Endothelial cell of umbilical vein (primary cell): ENCODE results near the gene SPATA2L. TPM values are rescaled to one million over a fixed set of nuclear protein-coding genes. Genes with fewer than 3 reads are reported as not detected.

ENCODE experiments used
- BruUV-seq: library from RNA; stranded (reverse); fragments of 400-500 nt; replicated peaks from 2 replicates; lab custom pipeline; 2021; lab: Mats Ljungman, UMichigan
- CTCF ChIA-PET: fragments of 300-600, 350-600 bp; sonication (Branson Sonifier 250); formaldehyde crosslinking; loops from one replicate; lab custom pipeline; 2021; ENCODE audit warnings: antibody characterized with exemption, inconsistent platforms; lab: Charles Lee
- POLR2A ChIA-PET: fragments of 300-600, 350-600 bp; sonication (Branson Sonifier 250); formaldehyde crosslinking; loops from one replicate; lab custom pipeline; 2021; ENCODE audit warnings: antibody characterized with exemption, inconsistent platforms; lab: Charles Lee
- DNase-seq: peaks from one replicate; pipeline ENCODE4 v3.0.0-alpha.2; 2011; ENCODE audit warnings: low read depth, low spot score
- FAIRE-seq: peaks from 2 replicates; lab custom pipeline; 2011; peaks lifted over from hg19 to GRCh38; lab: Jason Lieb, UNC
- H2AFZ ChIP-seq: 2 replicates; pipeline ENCODE4 v1.6.0; 2012; ENCODE audit warnings: low read depth, low read length, control low read depth, inconsistent platforms
- H3K27ac ChIP-seq: 2 replicates; pipeline ENCODE4 v1.5.1; 2011; ENCODE audit warnings: low read depth, mild to moderate bottlenecking, control low read depth, low read length, moderate library complexity; ENCODE audit not compliant: insufficient read depth
- H3K27me3 ChIP-seq, 2 experiments: 2 replicates each; pipeline versions ENCODE4 v1.6.0 to v1.6.1; 2011; ENCODE audit warnings: low read length in 2 of 2, mixed read lengths in 1 of 2; ENCODE audit not compliant: control insufficient read depth in 2 of 2, insufficient read depth in 2 of 2
- H3K36me3 ChIP-seq, 2 experiments: 2 replicates in 1 of 2; 3 replicates in 1 of 2; pipeline ENCODE4 v1.5.1; 2011; ENCODE audit warnings: low read length in 2 of 2, mild to moderate bottlenecking in 1 of 2, moderate library complexity in 1 of 2; ENCODE audit not compliant: control insufficient read depth in 2 of 2, insufficient read depth in 2 of 2; ENCODE audit errors: extremely low read depth in 1 of 2
- H3K4me1 ChIP-seq: 3 replicates; pipeline ENCODE4 v1.5.1; 2011; ENCODE audit warnings: mild to moderate bottlenecking, low read length; ENCODE audit not compliant: control insufficient read depth, insufficient read depth; ENCODE audit errors: extremely low read depth
- H3K4me2 ChIP-seq: 2 replicates; pipeline ENCODE4 v1.6.1; 2011; ENCODE audit warnings: low read length, control low read depth, mixed read lengths; ENCODE audit not compliant: insufficient read depth
- H3K4me3 ChIP-seq, 3 experiments: fragments of 200-600 bp in 1 of 3; sonication (generic), shearing (Covaris generic) in 1 of 3; replicated peaks in 1 of 3; 2 replicates each; pipeline ENCODE4 v1.5.1; 2011 to 2016; ENCODE audit warnings: control low read depth in 3 of 3, low read length in 3 of 3, mild to moderate bottlenecking in 2 of 3, inconsistent platforms in 1 of 3, low read depth in 1 of 3, moderate library complexity in 1 of 3; ENCODE audit not compliant: insufficient read depth in 1 of 3
- H3K79me2 ChIP-seq: 2 replicates; pipeline ENCODE4 v1.6.0; 2012; ENCODE audit warnings: low read length, inconsistent platforms; ENCODE audit not compliant: control insufficient read depth, insufficient read depth
- H3K9ac ChIP-seq: replicated peaks from 2 replicates; pipeline ENCODE3; 2011; ENCODE audit warnings: low read length, control low read depth; ENCODE audit not compliant: insufficient read depth; ENCODE audit errors: extremely low read depth
- H3K9me1 ChIP-seq: replicated peaks from 3 replicates; pipeline ENCODE4 v1.6.0; 2011; ENCODE audit warnings: mild to moderate bottlenecking, low read length; ENCODE audit not compliant: control insufficient read depth, insufficient read depth; ENCODE audit errors: extremely low read depth
- H3K9me3 ChIP-seq: replicated peaks from 2 replicates; pipeline ENCODE4 v1.5.1; 2012; ENCODE audit warnings: low read length, inconsistent platforms; ENCODE audit not compliant: control insufficient read depth, insufficient read depth
- H4K20me1 ChIP-seq: replicated peaks from 2 replicates; pipeline ENCODE3; 2011; ENCODE audit warnings: mild to moderate bottlenecking, low read length; ENCODE audit not compliant: control insufficient read depth, insufficient read depth; ENCODE audit errors: extremely low read depth
- CTCF ChIP-seq, 2 donors: IDR thresholded peaks; 1 replicate in 1 of 2; 2 replicates in 1 of 2; pipeline ENCODE4 v1.5.1; 2011; ENCODE audit warnings: low read length in 2 of 2, mild to moderate bottlenecking in 2 of 2, moderate library complexity in 2 of 2, control low read depth in 1 of 2, inconsistent platforms in 1 of 2, low read depth in 1 of 2; ENCODE audit not compliant: insufficient read depth in 1 of 2; ENCODE audit errors: extremely low read depth in 1 of 2
- EZH2 ChIP-seq: IDR thresholded peaks from 2 replicates; pipeline ENCODE4 v1.6.1; 2012; ENCODE audit warnings: borderline replicate concordance, low read depth, mild to moderate bottlenecking, moderate library complexity, low read length, inconsistent platforms; ENCODE audit not compliant: severe bottlenecking
- FOS ChIP-seq: IDR thresholded peaks from 2 replicates; pipeline ENCODE4 v1.6.1; 2011; ENCODE audit warnings: mild to moderate bottlenecking, low read length, moderate library complexity, borderline replicate concordance; ENCODE audit not compliant: insufficient read depth
- GATA2 ChIP-seq: IDR thresholded peaks from 2 replicates; pipeline ENCODE4 v1.7.0; 2011; ENCODE audit warnings: low read depth, mild to moderate bottlenecking, moderate library complexity, mixed read lengths, low read length; ENCODE audit not compliant: insufficient read length, insufficient read depth
- JUN ChIP-seq: IDR thresholded peaks from 2 replicates; pipeline ENCODE4 v1.6.1; 2011; ENCODE audit warnings: borderline replicate concordance, low read depth; ENCODE audit not compliant: insufficient read length, insufficient read depth
- MYC ChIP-seq: IDR thresholded peaks from one replicate; pipeline ENCODE4 v1.6.1; 2011; ENCODE audit warnings: mild to moderate bottlenecking, low read depth, low read length
- POLR2A ChIP-seq: IDR thresholded peaks from 2 replicates; pipeline ENCODE4 v1.6.1; 2012; ENCODE audit warnings: low read depth, mild to moderate bottlenecking, control low read depth, low read length
- POLR2AphosphoS5 ChIP-seq: IDR thresholded peaks from 2 replicates; pipeline ENCODE4 v1.6.1; 2012; ENCODE audit warnings: low read depth, mild to moderate bottlenecking, control low read depth, low read length, moderate library complexity; ENCODE audit not compliant: insufficient read depth
- dilution Hi-C: fragments of 300-500 bp; cut with MboI; formaldehyde crosslinking; loops from one replicate; pipeline ENCODE4 v1.15.0; 2019; ENCODE audit warnings: low sequenced_read_pairs; ENCODE audit not compliant: extremely low pct_ligation_motif_present
- intact Hi-C: fragments of 100-400 bp; cut with micrococcal nuclease; formaldehyde crosslinking; loops from one replicate; pipeline ENCODE4 v1.10.0; 2022
- polyA plus RNA-seq, 4 experiments: library from polyadenylated mRNA; depleted of rRNA in 3 of 4; stranded (reverse) in 3 of 4; unstranded in 1 of 4; fragments of >200 nt; gene quantifications; 2 replicates each; pipeline versions ENCODE4 v1.2.1 to v1.2.3, GENCODE V29; 2011 to 2012; ENCODE audit warnings: missing spikeins in 1 of 4
- total RNA-seq: library from RNA; stranded (reverse); gene quantifications from 2 replicates; pipeline ENCODE4 v1.2.3, GENCODE V29; 2021
- TF ChIP-seq, protein P1 (sequence below): IDR thresholded peaks from 2 replicates; pipeline ENCODE4 v1.6.1; 2011; ENCODE audit not compliant: insufficient read depth, insufficient read length

SPATA2L gene
- total and polyA plus RNA-seq, 2 donors (not counting 3 experiments of a cell fraction or from before 2014, with no cell fraction given): 7.3 to 7.4 TPM

- FAIRE-seq: no peak
- POLR2A ChIA-PET: no interaction called here
- no peak overlapping the region for H3K27ac ChIP-seq
- H3K79me2 ChIP-seq: no peaks in the 10 kb centered on the region
- no peak for DNase-seq
- H3K9ac ChIP-seq: no peak overlapping the region
- no peak overlapping the region for H3K4me2 ChIP-seq
- CTCF ChIA-PET: no interaction called here
- H3K4me1 ChIP-seq: no peaks in the 10 kb centered on the region
- TF ChIP-seq JUN: no peak
- no peak for TF ChIP-seq GATA2
- H3K36me3 ChIP-seq: peaks cover under 1 to 38% of the 10 kb centered on the region in 2 experiments
- intact Hi-C loops: no loop called here
- dilution Hi-C loops: no loop called here
- H4K20me1 ChIP-seq: no peaks in the 10 kb centered on the region
- no peaks in the 10 kb centered on the region for H3K27me3 ChIP-seq
- H2AFZ ChIP-seq: no peak overlapping the region
- no peaks in the 10 kb centered on the region for H3K9me1 ChIP-seq
- BruUV-seq: no TSS peak
- H3K4me3 ChIP-seq: no peak overlapping the region
- H3K9me3 ChIP-seq: no peaks in the 10 kb centered on the region
These were observed 7.3 kb downstream of the SPATA2L start for GRCh38 chr16:89693931-89694783.

DNA sequence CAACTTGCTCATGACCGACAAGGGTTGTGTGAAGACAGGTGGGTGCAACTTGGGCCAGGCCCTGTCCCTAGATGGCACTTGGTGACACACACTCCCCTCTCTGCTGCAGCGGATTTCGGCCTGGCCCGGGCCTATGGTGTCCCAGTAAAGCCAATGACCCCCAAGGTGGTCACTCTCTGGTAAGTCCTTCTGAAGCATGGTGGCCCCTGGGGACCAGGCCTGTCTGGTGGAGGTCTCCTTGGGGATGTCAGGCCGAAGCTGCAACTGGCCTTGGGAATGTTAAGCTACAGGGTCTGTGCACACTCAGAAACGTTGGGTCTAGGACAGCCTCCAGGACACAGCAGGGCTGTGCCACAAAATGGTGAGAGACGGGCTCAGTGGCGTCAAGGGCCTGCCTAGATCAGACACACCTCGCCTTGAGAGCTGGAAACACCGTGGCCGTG is 8.2 kb downstream of the SPATA2L start:
- H3K27ac ChIP-seq: no peak overlapping the region
- H3K4me3 ChIP-seq: no peak overlapping the region
- H3K36me3 ChIP-seq: peaks cover 3 to 39% of the 10 kb centered on the region in 2 experiments
- DNase-seq (no peak), FAIRE-seq (no peak)
- POLR2A ChIA-PET: no interaction called here
- H3K27me3 ChIP-seq: no peaks in the 10 kb centered on the region
- TF ChIP-seq FOS (no peak), GATA2 (no peak), CTCF (IDR thresholded peaks at IDR 0.05; ENCODE audit: extremely low read depth in 1 of 2, insufficient read depth in 1 of 2, low read depth in 1 of 2, low read length in 2 of 2) (no peak), MYC (no peak), POLR2A (no peak), JUN (no peak), EZH2 (no peak), POLR2AphosphoS5 (no peak)
- TF ChIP-seq, protein P1, sequence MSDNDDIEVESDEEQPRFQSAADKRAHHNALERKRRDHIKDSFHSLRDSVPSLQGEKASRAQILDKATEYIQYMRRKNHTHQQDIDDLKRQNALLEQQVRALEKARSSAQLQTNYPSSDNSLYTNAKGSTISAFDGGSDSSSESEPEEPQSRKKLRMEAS: no peak
- no peaks in the 10 kb centered on the region for H3K9me3 ChIP-seq
- H3K9ac ChIP-seq: no peak overlapping the region
- no peaks in the 10 kb centered on the region for H3K4me1 ChIP-seq
- no peaks in the 10 kb centered on the region for H4K20me1 ChIP-seq
- no peaks in the 10 kb centered on the region for H3K9me1 ChIP-seq
- dilution Hi-C loops (no loop called here), intact Hi-C loops (no loop called here)
- H2AFZ ChIP-seq: no peak overlapping the region
- H3K4me2 ChIP-seq: no peak overlapping the region
- no TSS peak for BruUV-seq
- CTCF ChIA-PET: no interaction called here
- peaks cover 2% of the 10 kb centered on the region for H3K79me2 ChIP-seq
